CD4-positive, CD25-positive, alpha-beta regulatory T cell (primary cell): ENCODE results near the gene CYP4V2. TPM values are rescaled to one million over a fixed set of nuclear protein-coding genes. Genes with fewer than 3 reads are reported as not detected.
A peak's percentile ranks its signal among the peaks of the same experiment; 100 is the strongest.

Experiments used
- ATAC-seq, 2 donors: fragments of 150-1000 bp; cut with Tn5 transposase; one replicate each; pipeline ENCODE4 v1.10.0; 2021; ENCODE audit warnings: low read depth in 2 of 2, moderate number of reproducible peaks in 2 of 2, moderate library complexity in 1 of 2
- DNase-seq, 3 donors: peaks; one replicate each; pipeline versions ENCODE4 v3.0.0 to v3.0.0-alpha.2; 2012 to 2022; ENCODE audit warnings: mixed read lengths in 1 of 3
- H3K27ac ChIP-seq: one replicate; pipeline ENCODE4 v1.7.0; 2013; ENCODE audit warnings: mild to moderate bottlenecking, low read length; ENCODE audit not compliant: insufficient read depth, poor library complexity, severe bottlenecking
- H3K27me3 ChIP-seq: one replicate; pipeline ENCODE4 v1.7.0; 2013; ENCODE audit warnings: low read length; ENCODE audit not compliant: control insufficient read depth, insufficient read depth
- H3K36me3 ChIP-seq: one replicate; pipeline ENCODE4 v1.7.0; 2013; ENCODE audit warnings: mild to moderate bottlenecking, low read length, moderate library complexity; ENCODE audit not compliant: control insufficient read depth, insufficient read depth
- H3K4me1 ChIP-seq: 2 replicates; pipeline ENCODE4 v1.7.0; 2013; ENCODE audit warnings: mild to moderate bottlenecking, low read length; ENCODE audit not compliant: insufficient read depth, control insufficient read depth, poor library complexity, severe bottlenecking
- H3K4me3 ChIP-seq: one replicate; pipeline ENCODE4 v1.7.0; 2013; ENCODE audit warnings: low read depth, mild to moderate bottlenecking, low read length, moderate library complexity
- H3K9me3 ChIP-seq, 2 experiments: 1 replicate in 1 of 2; 2 replicates in 1 of 2; pipeline ENCODE4 v1.7.0; 2013; ENCODE audit warnings: low read length in 2 of 2, mild to moderate bottlenecking in 1 of 2, moderate library complexity in 1 of 2; ENCODE audit not compliant: control insufficient read depth in 2 of 2
- H3K27ac Mint-ChIP-seq, 3 donors: one replicate each; pipeline ENCODE4 v1.8.0; 2020 to 2022; ENCODE audit warnings: mild to moderate bottlenecking in 3 of 3, mixed read lengths in 3 of 3, moderate library complexity in 2 of 3
- H3K27me3 Mint-ChIP-seq: one replicate; pipeline ENCODE4 v1.8.0; 2022; ENCODE audit warnings: mild to moderate bottlenecking, mixed read lengths
- H3K36me3 Mint-ChIP-seq: one replicate; pipeline ENCODE4 v1.8.0; 2020; ENCODE audit warnings: mixed read lengths
- H3K4me1 Mint-ChIP-seq, 4 donors: one replicate each; pipeline ENCODE4 v1.8.0; 2020 to 2022; ENCODE audit warnings: mixed read lengths in 4 of 4, mild to moderate bottlenecking in 1 of 4
- H3K4me3 Mint-ChIP-seq, 4 donors: one replicate each; pipeline ENCODE4 v1.8.0; 2020 to 2022; ENCODE audit warnings: mild to moderate bottlenecking in 4 of 4, mixed read lengths in 4 of 4, moderate library complexity in 3 of 4
- H3K9me3 Mint-ChIP-seq, 7 donors: one replicate each; pipeline ENCODE4 v1.8.0; 2020 to 2022; ENCODE audit warnings: mixed read lengths in 7 of 7, mild to moderate bottlenecking in 3 of 7, moderate library complexity in 2 of 7
- polyA plus RNA-seq, 4 donors: library from polyadenylated mRNA; unstranded; fragments of 300-500 nt; fragmentation: Illumina TruSeq; gene quantifications; one replicate each; pipeline ENCODE4 v1.2.3, GENCODE V29; 2021
- total RNA-seq: library from RNA; stranded (reverse); gene quantifications from one replicate; pipeline ENCODE4 v1.2.3, GENCODE V29; 2022

The CYP4V2 gene
- total and polyA plus RNA-seq, 5 donors from 2014 or later: 26.1 to 30.9 (median 27.8) TPM

DNA sequence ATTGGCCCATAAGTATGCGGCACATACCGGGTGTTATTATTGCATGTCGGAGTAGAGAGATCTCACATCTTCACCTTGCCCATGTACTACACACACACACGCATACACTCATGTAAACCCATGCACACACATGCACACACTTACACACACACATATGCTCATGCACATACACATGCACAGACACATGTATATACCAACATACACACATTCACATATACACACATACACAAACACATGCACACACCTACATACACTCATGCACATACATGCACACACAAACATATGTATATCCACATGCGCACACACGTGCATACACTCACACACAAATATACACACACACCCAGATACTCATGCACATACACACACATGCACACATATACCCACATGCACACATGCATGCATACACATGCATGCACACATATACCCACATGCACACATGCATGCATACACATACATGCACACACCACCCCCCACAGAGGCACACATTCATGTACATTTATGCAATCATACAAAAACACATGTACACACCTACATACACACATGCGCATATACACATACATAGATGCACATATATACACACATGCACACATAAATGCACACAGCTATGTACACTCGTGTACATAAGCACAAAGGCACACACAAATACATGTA, 11.2 kb downstream of the CYP4V2 start:
- no peak overlapping the region for H3K4me3 Mint-ChIP-seq
- DNase-seq (no peak), ATAC-seq (no peak)
- H3K4me1 Mint-ChIP-seq: peaks cover 0 to 32% (median 15%) of the 10 kb centered on the region in 4 donors
- no peaks in the 10 kb centered on the region for H3K9me3 ChIP-seq
- peaks cover 4% of the 10 kb centered on the region for H3K4me1 ChIP-seq
- peak overlapping the region in 2 of 3 donors; percentile 3 to 44 for H3K27ac Mint-ChIP-seq
- peaks cover 3% of the 10 kb centered on the region for H3K36me3 ChIP-seq
- H3K27me3 ChIP-seq: no peaks in the 10 kb centered on the region
- peaks cover 0 to 3% (median 0%) of the 10 kb centered on the region in 7 donors for H3K9me3 Mint-ChIP-seq
- H3K27me3 Mint-ChIP-seq: no peaks in the 10 kb centered on the region
- H3K27ac ChIP-seq: peak overlapping the region; percentile 77
- H3K36me3 Mint-ChIP-seq: peaks cover 8% of the 10 kb centered on the region
- no peak overlapping the region for H3K4me3 ChIP-seq

DNA sequence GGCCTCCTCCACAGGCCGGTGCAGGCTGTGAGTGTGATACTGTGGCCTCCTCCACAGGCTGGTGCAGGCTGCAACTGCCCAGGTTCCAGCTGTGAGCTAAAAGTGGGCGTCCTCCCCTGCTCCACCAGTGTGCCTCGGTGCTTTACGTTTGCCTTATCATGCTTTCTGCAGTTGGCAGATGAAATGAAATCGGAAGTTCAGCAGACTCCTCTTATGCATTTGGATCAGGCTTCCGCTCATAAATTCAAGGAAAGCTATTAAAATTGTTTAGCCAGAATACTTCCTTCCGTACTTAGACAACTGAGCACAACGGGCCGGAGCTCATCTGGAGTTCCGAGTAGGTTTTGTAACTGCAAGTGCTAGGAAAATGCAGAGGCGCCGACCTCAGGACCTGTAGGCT, 12.0 kb downstream of the CYP4V2 start:
- H3K27me3 Mint-ChIP-seq: no peaks in the 10 kb centered on the region
- ATAC-seq: no peak
- H3K27ac Mint-ChIP-seq: peak overlapping the region in 2 of 3 donors; percentile 44 to 94
- peaks cover 8% of the 10 kb centered on the region for H3K36me3 Mint-ChIP-seq
- Histone ChIP-seq H3K27me3 (no peaks in the 10 kb centered on the region), H3K36me3 (peaks cover 3% of the 10 kb centered on the region), H3K9me3 (no peaks in the 10 kb centered on the region), H3K4me1 (peaks cover 4% of the 10 kb centered on the region), H3K4me3 (no peak overlapping the region), H3K27ac (peak overlapping the region; percentile 77)
- peak overlapping the region in 3 of 4 donors; percentile 12 to 63 (median 52) for H3K4me3 Mint-ChIP-seq
- DNase-seq: no peak
- peaks cover 0 to 3% (median 0%) of the 10 kb centered on the region in 7 donors for H3K9me3 Mint-ChIP-seq
- H3K4me1 Mint-ChIP-seq: peaks cover 0 to 32% (median 11%) of the 10 kb centered on the region in 4 donors

DNA sequence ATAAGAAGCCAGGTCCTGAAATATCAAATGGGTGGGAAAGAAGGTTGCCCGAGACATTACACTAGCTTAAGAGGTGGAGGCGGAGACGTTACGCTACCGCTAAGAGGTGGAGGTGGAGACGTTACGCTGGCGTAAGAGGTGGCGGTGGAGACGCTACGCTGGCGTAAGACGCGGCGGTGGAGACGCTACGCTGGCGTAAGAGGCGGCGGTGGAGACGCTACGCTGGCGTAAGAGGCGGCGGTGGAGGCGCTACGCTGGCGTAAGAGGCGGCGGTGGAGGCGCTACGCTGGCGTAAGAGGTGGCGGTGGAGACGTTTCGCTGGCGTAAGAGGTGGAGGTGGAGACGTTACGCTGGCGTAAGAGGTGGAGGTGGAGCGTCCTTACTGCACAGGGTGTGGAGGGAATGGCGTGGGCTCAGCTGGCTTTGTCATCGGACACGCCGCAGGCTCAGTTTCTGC, 12.8 kb downstream of the CYP4V2 start:
- Histone ChIP-seq H3K4me1 (peaks cover 4% of the 10 kb centered on the region), H3K4me3 (peak overlapping the region; percentile 49), H3K36me3 (peaks cover 4% of the 10 kb centered on the region), H3K27me3 (no peaks in the 10 kb centered on the region), H3K9me3 (peaks cover 4 to 6% of the 10 kb centered on the region in 2 experiments), H3K27ac (peak overlapping the region; percentile 77)
- Mint-ChIP-seq H3K27ac (peak overlapping the region in 1 of 3 donors; percentile 94), H3K4me1 (peaks cover 0 to 32% (median 12%) of the 10 kb centered on the region in 4 donors), H3K27me3 (no peaks in the 10 kb centered on the region), H3K9me3 (peaks cover 0 to 6% (median 3%) of the 10 kb centered on the region in 7 donors), H3K36me3 (peaks cover 15% of the 10 kb centered on the region), H3K4me3 (peak overlapping the region; percentile 1 to 66 (median 58))
- DNase-seq: peak; percentile 16 to 64 (median 27)
- peak in 1 of 2 donors; percentile 65 for ATAC-seq

DNA sequence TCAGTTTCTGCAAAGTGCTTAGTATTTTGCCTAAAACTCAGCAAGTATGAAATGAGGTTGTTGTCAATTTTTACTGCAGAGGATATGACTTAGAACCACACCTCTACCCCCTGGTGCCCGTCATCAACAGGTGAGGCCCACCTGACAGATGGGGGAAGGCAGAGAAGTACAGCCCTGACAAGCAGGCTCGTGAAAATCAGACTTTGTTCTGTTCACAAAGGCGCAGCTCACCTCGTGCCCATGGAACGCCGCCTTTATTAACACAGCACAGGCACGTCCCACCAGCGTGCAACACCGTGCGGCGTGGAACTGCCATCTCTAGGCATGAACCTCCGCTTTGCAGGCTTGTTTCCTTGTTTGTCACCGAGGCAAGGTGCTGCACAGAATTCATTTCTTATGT, 13.3 kb downstream of the CYP4V2 start:
- H3K4me1 ChIP-seq: peaks cover 4% of the 10 kb centered on the region
- peak overlapping the region; percentile 76 for H3K27ac ChIP-seq
- ATAC-seq (no peak), DNase-seq (no peak)
- Mint-ChIP-seq H3K4me3 (peak overlapping the region in 3 of 4 donors; percentile 1 to 66 (median 63)), H3K36me3 (peaks cover 20% of the 10 kb centered on the region), H3K9me3 (peaks cover 0 to 12% (median 3%) of the 10 kb centered on the region in 7 donors), H3K27ac (peak overlapping the region in 1 of 3 donors; percentile 94), H3K4me1 (peaks cover 0 to 32% (median 12%) of the 10 kb centered on the region in 4 donors), H3K27me3 (no peaks in the 10 kb centered on the region)
- peak overlapping the region; percentile 49 for H3K4me3 ChIP-seq
- H3K36me3 ChIP-seq: peaks cover 10% of the 10 kb centered on the region
- no peaks in the 10 kb centered on the region for H3K27me3 ChIP-seq
- H3K9me3 ChIP-seq: peaks cover 6 to 11% of the 10 kb centered on the region in 2 experiments

DNA sequence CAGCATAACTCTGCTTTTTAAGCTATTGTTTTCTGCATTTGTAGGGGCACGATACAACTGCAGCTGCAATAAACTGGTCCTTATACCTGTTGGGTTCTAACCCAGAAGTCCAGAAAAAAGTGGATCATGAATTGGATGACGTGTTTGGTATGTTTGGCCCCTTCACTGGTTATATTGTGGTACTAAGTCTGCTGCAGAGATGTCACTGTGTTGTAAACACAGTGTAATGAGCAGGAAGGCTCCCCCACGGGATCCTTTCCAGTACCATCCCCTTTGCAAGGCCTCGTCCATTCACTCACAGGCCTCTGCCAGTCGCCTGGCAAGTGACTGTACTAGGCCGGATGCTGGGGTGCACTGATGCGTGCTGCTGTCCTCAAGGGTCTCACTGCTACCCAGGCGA, 13.8 kb downstream of the CYP4V2 start:
- peaks cover 25% of the 10 kb centered on the region for H3K36me3 Mint-ChIP-seq
- H3K27ac ChIP-seq: peak overlapping the region; percentile 76
- no peak for DNase-seq
- peaks cover 0 to 32% (median 12%) of the 10 kb centered on the region in 4 donors for H3K4me1 Mint-ChIP-seq
- no peaks in the 10 kb centered on the region for H3K27me3 ChIP-seq
- peaks cover 0 to 12% (median 3%) of the 10 kb centered on the region in 7 donors for H3K9me3 Mint-ChIP-seq
- H3K4me1 ChIP-seq: peaks cover 4% of the 10 kb centered on the region
- H3K27ac Mint-ChIP-seq: peak overlapping the region in 1 of 3 donors; percentile 37
- H3K27me3 Mint-ChIP-seq: no peaks in the 10 kb centered on the region
- no peak for ATAC-seq
- H3K36me3 ChIP-seq: peaks cover 14% of the 10 kb centered on the region
- H3K4me3 ChIP-seq: no peak overlapping the region
- peak overlapping the region in 1 of 4 donors; percentile 24 for H3K4me3 Mint-ChIP-seq
- peaks cover 6 to 11% of the 10 kb centered on the region in 2 experiments for H3K9me3 ChIP-seq

DNA sequence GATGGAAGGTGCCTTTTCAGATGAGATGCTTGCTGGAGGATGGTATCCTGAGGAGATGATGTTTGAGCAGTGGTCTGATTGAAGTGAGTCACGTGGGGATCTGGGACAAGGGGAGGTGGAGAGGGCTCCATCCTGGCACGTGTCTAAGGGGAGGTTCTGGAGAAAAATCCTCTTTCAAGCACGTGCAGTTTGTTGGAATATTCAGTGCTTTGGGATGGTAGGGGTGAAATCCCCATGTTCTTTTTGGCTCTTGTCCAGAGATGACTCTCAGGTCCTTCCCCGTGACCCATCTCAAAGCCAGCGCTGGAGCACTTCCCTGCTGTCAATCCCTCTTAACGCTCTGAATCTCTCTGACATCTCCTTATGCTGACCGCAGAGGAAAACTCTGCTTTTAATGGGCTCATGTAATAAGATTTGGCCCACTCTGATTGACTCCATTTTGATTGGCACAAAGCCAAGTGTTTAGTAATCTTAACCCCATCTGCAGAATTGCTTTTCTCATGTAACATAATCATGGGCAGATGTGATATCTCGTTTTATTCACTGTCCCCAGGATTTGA, 25.2 kb downstream of the CYP4V2 start:
- H3K4me3 Mint-ChIP-seq: no peak overlapping the region
- H3K9me3 Mint-ChIP-seq: peaks cover 0 to 2% (median 0%) of the 10 kb centered on the region in 7 donors
- Histone ChIP-seq H3K27me3 (no peaks in the 10 kb centered on the region), H3K9me3 (no peaks in the 10 kb centered on the region), H3K27ac (no peak overlapping the region), H3K4me3 (no peak overlapping the region), H3K4me1 (no peaks in the 10 kb centered on the region), H3K36me3 (no peaks in the 10 kb centered on the region)
- H3K36me3 Mint-ChIP-seq: peaks cover 6% of the 10 kb centered on the region
- ATAC-seq (no peak), DNase-seq (no peak)
- peaks cover 4% of the 10 kb centered on the region for H3K27me3 Mint-ChIP-seq
- peak overlapping the region in 1 of 3 donors; percentile 11 for H3K27ac Mint-ChIP-seq
- H3K4me1 Mint-ChIP-seq: peaks cover 0 to 6% (median under 1%) of the 10 kb centered on the region in 4 donors

DNA sequence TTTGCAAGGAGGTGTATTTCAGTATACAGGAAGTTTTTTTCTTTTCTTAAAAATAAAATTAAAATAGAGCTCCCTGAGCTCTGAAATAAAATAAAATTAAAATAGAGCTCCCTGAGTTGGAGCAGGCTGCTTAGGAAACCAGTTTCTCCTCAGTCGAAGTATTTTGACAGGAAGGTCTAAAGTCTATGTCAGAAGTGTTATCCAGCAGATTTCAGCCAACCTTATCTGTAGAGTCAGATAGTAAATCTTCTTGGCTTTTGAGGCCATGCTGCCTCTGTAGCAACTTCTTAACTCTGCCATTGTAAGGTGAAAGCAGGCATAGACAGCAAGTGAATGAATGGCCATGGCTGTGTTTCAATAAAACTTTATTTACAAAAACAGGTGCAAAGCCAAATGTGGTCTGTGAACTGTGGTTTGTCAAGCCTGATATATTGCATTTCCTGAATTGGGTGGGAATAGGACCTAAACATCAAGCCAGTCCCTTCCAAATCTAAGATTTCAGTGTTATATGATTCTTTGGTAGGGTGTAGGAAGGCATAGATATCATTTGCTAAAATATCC, 26.4 kb downstream of the CYP4V2 start:
- no peaks in the 10 kb centered on the region for H3K9me3 ChIP-seq
- peaks cover 4% of the 10 kb centered on the region for H3K27me3 Mint-ChIP-seq
- H3K36me3 Mint-ChIP-seq: no peaks in the 10 kb centered on the region
- H3K27ac ChIP-seq: no peak overlapping the region
- peaks cover 0 to 3% (median 0%) of the 10 kb centered on the region in 7 donors for H3K9me3 Mint-ChIP-seq
- H3K4me3 Mint-ChIP-seq: no peak overlapping the region
- H3K36me3 ChIP-seq: no peaks in the 10 kb centered on the region
- no peak for ATAC-seq
- H3K27me3 ChIP-seq: no peaks in the 10 kb centered on the region
- no peaks in the 10 kb centered on the region for H3K4me1 ChIP-seq
- H3K27ac Mint-ChIP-seq: no peak overlapping the region
- H3K4me3 ChIP-seq: no peak overlapping the region
- H3K4me1 Mint-ChIP-seq: peaks cover 0 to 6% (median under 1%) of the 10 kb centered on the region in 4 donors
- no peak for DNase-seq
